Measurements from ENCODE around the gene ROGDI. TPM values are rescaled to one million over a fixed set of nuclear protein-coding genes. Genes with fewer than 3 reads are reported as not detected.

ROGDI gene
- total and polyA plus RNA-seq, 9 of the 15 experiments (the other 6 are each of a cell fraction or from before 2014, with no cell fraction given), result 0.97 to 37.3 (median 16.5) TPM

- ChIA-PET POLR2A (no interaction called here), CTCF (ENCODE audit: low intra/inter-chr PET ratio) (no interaction called here)
- Histone ChIP-seq H2AFZ (ENCODE audit: low read depth, low read length) (no peak overlapping the region), H3K9ac (ENCODE audit: insufficient read depth in 1 of 2, low read depth in 2 of 2, low read length in 2 of 2) (peak overlapping the region in 1 of 2 experiments; percentile 10; a peak in 1 of 4 replicates), H3K9me3 (replicated peaks; ENCODE audit: control insufficient read depth, insufficient read depth, low read depth, low read length) (no peaks in the 10 kb centered on the region), H3K79me2 (ENCODE audit: control insufficient read depth, insufficient read depth, low read length) (peaks cover 5% of the 10 kb centered on the region; the same call in 2 of the 3 replicates), H3K9me1 (ENCODE audit: control insufficient read depth, insufficient read depth, low read length) (no peaks in the 10 kb centered on the region), H3K36me3 (ENCODE audit: control insufficient read depth, insufficient read depth, low read length) (peaks cover 63% of the 10 kb centered on the region), H3K4me3 (no peak overlapping the region), H4K20me1 (replicated peaks; ENCODE audit: control insufficient read depth, insufficient read depth, low read length) (no peaks in the 10 kb centered on the region; the same call in 1 of the 2 replicates), H3K27ac (ENCODE audit: extremely low read depth, low read depth, low read length) (no peak overlapping the region), H3K27me3 (ENCODE audit: control insufficient read depth in 2 of 2, insufficient read depth in 2 of 2, low read length in 2 of 2) (no peaks in the 10 kb centered on the region), H3K4me2 (ENCODE audit: insufficient read depth, low read length) (no peak overlapping the region), H3K4me1 (replicated peaks in 1 of 2; ENCODE audit: control insufficient read depth in 2 of 2, insufficient read depth in 2 of 2, low read length in 2 of 2) (peaks cover 30 to 43% of the 10 kb centered on the region in 2 experiments)
- no peak for ATAC-seq
- FAIRE-seq, result no peak
- no TSS peak for BruUV-seq (replicated peaks)
- in situ Hi-C loops (cut with MboI), result no loop called here
- TF ChIP-seq CBX3 (IDR thresholded peaks at IDR 0.05; ENCODE audit: borderline replicate concordance in 1 of 2, low read length in 2 of 2) (no peak), ILK (tag; IDR thresholded peaks at IDR 0.05; ENCODE audit: borderline replicate concordance, low read depth) (no peak), TRIM25 (IDR thresholded peaks at IDR 0.05; ENCODE audit: borderline replicate concordance) (no peak), MTA1 (IDR thresholded peaks at IDR 0.05; ENCODE audit: borderline replicate concordance) (no peak), RBM14 (IDR thresholded peaks at IDR 0.05; ENCODE audit: borderline replicate concordance, insufficient read depth, low read depth, low read length) (no peak), ZNF121 (CRISPR knock-in tag; conservative IDR thresholded peaks at IDR 0.05) (peak; percentile 96), BCOR (IDR thresholded peaks at IDR 0.05) (peak; percentile 15; the same call in 1 of the 2 replicates), KAT7 (CRISPR knock-in tag; IDR thresholded peaks at IDR 0.05; ENCODE audit: borderline replicate concordance) (no peak)
- 87% methylated on average over 6 of the region's 6 CpGs for WGBS (ENCODE audit: insufficient coverage, low coverage, missing lambda C conversion rate)
- intact Hi-C loops (cut with micrococcal nuclease), result no loop called here
- DNase-seq (ENCODE audit: extremely low read depth in 1 of 4, low spot score in 3 of 4), result no peak
Observed at GRCh38 chr16:4806280-4806679, 3.8 kb upstream of the ROGDI start.

Measured in K562 (cell line).